Coronary artery (tissue), 2 donors: ENCODE measurements around the gene TST.
"Not testable (repeated sequence)": the region's sequence is repeated elsewhere in the genome, so short reads cannot be mapped to it uniquely, and the experiment has no call there.

Experiments
- DNase-seq: peaks from one replicate; pipeline ENCODE4 v3.0.0-alpha.2; 2017; ENCODE audit warnings: low spot score
- H3K27ac ChIP-seq, 2 donors: fragments of 200-600 bp; sonication (generic); one replicate each; pipeline ENCODE4 v1.5.1; 2016 to 2019
- H3K4me3 ChIP-seq: fragments of 200-600 bp; sonication (generic); 2 replicates; pipeline ENCODE4 v1.5.1; 2016; ENCODE audit warnings: mild to moderate bottlenecking, moderate library complexity
- TF ChIP-seq, protein P1 (sequence below): fragments of 200-600 bp; sonication (generic); IDR thresholded peaks from one replicate; pipeline ENCODE4 v1.5.1; 2019; ENCODE audit warnings: antibody characterized with exemption

TST gene

DNA sequence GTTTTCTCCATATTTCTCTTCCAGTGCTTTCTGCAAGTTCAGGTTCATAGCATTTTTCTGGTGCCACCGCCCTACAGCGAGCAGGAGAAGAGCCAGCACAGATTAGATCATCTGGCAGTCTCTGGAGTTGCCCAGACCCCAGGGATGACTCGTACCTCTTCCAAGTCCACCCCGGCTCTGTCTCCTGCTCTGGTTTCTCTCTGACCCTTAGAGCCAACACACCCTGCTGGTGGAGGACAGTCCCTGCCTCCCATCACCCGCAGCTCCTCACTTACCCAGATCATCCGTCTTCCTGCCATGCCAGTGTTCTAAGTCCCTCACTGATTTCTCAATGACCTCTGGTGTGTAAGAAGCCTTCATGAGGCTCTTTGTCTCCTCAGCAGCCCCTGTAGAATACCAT lies 28.0 kb downstream of the TST start:
- Histone ChIP-seq H3K4me3 (no peak overlapping the region), H3K27ac (no peak overlapping the region)
- no peak for DNase-seq
- TF ChIP-seq, protein P1, sequence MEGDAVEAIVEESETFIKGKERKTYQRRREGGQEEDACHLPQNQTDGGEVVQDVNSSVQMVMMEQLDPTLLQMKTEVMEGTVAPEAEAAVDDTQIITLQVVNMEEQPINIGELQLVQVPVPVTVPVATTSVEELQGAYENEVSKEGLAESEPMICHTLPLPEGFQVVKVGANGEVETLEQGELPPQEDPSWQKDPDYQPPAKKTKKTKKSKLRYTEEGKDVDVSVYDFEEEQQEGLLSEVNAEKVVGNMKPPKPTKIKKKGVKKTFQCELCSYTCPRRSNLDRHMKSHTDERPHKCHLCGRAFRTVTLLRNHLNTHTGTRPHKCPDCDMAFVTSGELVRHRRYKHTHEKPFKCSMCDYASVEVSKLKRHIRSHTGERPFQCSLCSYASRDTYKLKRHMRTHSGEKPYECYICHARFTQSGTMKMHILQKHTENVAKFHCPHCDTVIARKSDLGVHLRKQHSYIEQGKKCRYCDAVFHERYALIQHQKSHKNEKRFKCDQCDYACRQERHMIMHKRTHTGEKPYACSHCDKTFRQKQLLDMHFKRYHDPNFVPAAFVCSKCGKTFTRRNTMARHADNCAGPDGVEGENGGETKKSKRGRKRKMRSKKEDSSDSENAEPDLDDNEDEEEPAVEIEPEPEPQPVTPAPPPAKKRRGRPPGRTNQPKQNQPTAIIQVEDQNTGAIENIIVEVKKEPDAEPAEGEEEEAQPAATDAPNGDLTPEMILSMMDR: no peak

DNA sequence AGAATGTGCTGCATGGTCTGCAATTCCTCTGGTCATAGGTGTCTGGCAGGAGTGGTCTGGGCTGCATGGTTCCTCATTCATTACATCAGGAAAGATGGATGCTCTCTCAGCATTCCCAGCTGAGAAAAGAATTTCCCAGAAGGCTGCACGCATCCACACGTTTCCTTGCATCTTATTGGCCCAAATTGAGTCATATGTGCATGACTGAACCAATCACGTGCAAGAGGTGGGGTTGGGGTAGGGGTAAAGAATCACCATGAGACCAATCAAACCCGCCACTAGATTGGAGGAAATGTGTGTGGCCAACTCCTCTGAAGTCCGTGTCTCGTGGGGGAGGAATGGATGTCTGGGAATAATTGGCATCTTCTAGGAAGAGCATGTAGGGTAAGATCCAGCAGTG lies 28.8 kb downstream of the TST start:
- Histone ChIP-seq H3K27ac (no peak overlapping the region), H3K4me3 (no peak overlapping the region)
- TF ChIP-seq, protein P1: no peak
- DNase-seq: no peak

DNA sequence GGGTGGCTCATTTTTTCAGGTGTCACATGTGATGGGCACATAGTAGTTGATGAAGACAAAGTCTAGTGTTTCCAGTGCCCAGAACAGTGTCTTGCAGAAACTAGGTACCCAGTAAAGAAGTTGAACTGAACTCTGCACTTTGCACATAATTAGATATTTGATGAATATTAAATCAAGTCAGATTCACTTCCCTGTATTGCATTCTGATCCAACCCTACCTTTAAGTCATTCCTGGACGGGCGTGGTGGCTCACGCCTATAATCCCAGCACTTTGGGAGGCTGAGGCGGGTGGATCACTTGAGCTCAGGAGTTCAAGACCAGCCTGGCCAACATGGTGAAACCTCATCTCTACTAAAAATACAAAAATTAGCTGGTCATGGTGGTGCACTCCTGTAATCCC lies 30.2 kb downstream of the TST start:
- not testable (repeated sequence) for H3K4me3 ChIP-seq, DNase-seq, H3K27ac ChIP-seq

DNA sequence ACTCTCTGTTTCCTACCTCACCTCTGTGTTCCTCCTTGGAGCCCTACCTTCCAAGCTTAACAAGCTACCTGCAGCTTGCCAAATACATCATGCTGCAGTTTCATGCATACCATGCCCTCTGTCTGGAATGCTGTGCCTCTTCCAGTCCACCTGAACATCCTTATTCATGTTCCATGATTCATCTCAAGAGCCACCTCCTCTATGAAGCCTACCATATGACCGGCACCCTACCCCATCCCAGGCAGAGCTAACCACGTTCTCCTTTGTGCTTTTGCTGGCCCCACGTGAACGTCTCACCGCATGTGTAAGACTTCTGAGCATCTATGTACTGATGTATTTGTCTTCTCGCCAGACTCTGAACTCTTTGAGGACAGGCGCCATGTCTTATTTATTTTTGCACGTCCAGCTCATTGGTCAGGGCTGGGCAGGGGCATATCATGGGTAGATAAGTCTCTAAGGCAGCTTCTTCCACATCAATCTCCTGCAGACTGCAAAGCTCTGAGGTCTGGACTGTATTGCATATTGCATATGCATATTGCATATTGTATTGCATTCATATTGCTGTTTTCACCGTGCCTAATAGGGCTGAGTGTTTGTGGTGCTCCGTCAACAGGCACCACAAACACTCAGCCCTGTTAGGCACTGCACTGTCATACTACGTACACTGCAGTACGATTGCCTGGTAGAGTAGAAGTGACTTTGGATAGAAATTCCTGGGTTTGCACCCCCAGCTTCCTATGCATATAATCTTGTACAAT lies 31.0 kb downstream of the TST start:
- DNase-seq: no peak
- H3K27ac ChIP-seq: no peak overlapping the region
- TF ChIP-seq, protein P1: no peak
- no peak overlapping the region for H3K4me3 ChIP-seq

DNA sequence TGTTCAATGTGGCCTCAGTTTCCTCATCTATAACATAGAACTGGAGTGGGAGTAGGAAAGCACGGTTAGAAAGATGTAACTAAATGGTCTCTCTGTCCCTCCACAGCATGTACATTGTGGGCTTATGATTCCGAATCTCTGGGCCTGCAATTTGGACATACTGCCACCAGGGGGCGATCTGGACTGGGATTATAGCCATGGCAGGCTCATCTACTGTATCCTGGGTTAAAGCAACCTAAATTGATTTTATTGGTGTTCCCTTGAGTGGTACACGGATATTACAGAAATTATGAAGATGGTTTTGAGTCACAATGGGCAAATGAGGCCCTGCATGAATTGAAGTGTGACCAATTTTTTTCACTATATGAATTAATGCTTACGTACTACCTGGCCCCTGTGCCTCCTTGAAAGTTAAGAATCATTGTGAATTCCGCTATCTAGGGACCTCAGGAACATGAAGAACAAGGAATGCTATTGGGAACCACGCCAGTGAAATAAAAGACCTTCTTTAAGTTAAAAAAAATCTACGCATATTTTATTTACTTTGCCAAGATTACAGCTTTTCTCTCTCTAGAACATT lies 32.9 kb downstream of the TST start:
- H3K4me3 ChIP-seq: no peak overlapping the region
- no peak for DNase-seq
- TF ChIP-seq, protein P1: no peak
- no peak overlapping the region for H3K27ac ChIP-seq

DNA sequence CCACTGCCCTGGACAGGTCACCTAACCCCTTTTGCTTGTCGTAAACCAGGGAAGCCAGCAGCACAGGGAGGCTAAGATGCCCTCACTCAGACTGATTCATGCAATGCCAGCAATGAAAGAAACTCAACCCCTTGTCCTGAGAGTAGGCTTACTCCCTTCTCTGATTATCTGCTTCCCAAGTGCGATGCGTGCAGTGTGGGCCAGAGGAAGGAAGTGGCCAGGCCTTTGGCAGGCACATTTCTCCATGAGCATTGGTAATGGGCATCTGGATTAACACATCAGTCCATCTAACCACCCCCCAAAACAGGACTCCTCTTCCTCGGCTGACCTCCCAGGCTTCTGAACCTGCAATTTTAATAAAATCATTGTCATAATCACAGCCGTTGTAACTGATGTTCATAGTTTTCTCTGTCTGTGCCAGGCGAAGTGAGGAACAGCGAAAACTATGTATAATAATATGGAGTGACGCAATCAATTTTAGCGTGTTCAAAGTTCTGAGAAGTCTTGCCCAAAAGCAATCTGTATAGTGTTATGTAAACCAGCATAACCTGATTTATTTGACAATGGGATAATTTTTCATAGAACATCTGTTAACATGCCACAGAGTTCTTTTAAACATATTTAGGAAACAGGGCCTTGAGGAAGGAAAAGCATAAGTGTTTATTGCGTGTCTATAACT lies 33.9 kb downstream of the TST start:
- no peak overlapping the region for H3K27ac ChIP-seq
- DNase-seq: no peak
- no peak overlapping the region for H3K4me3 ChIP-seq
- TF ChIP-seq, protein P1: no peak

DNA sequence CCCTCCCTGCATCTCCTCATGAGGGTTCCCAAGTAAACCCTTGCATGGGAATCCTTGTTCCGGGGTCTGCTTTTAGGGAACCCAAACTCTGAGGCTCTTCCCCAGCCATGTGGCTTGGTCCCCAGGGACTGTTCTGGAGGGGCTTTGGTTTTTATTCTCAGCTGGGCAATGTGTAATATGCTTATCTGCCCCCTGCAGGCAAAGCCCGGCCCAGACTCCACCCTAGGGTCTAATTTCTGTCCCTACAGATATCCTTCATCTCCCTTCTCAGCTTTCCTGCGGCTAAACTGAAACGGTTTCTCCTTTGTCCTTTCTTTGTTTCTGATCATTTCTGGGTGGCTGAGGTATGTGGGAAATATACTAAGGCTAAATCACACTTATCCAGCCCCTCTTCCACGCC lies 37.1 kb downstream of the TST start:
- DNase-seq: no peak
- H3K4me3 ChIP-seq: no peak overlapping the region
- H3K27ac ChIP-seq: no peak overlapping the region
- TF ChIP-seq, protein P1: no peak
